HEK293 (cell line): Measurements from ENCODE around the gene ATE1.

Experiments used
- CTCF ChIA-PET: fragments of 350-600 bp; formaldehyde crosslinking; extraction: SDS; loops from one replicate; lab custom pipeline; 2021; ENCODE audit warnings: antibody characterized with exemption; lab: Yijun Ruan, JAX
- POLR2A ChIA-PET: fragments of 300-600 bp; formaldehyde crosslinking; extraction: SDS; loops from one replicate; lab custom pipeline; 2020; ENCODE audit warnings: antibody characterized with exemption, inconsistent platforms; lab: Yijun Ruan, JAX
- H3K27ac ChIP-seq: fragments of 200-500 bp; sonication (Bioruptor generic); 2 replicates; pipeline ENCODE4 v1.5.1; 2014; ENCODE audit warnings: low read depth, low read length, control low read depth, inconsistent platforms; ENCODE audit errors: extremely low read depth
- H3K36me3 ChIP-seq, 2 experiments: fragments of 200-500 bp in 1 of 2; sonication (Bioruptor generic) in 1 of 2; 1 replicate in 1 of 2; 2 replicates in 1 of 2; pipeline ENCODE4 v1.5.1; 2014 to 2017; ENCODE audit warnings: inconsistent platforms in 2 of 2, low read length in 2 of 2; ENCODE audit not compliant: control insufficient read depth in 2 of 2, insufficient read depth in 1 of 2
- H3K4me1 ChIP-seq: fragments of 200-500 bp; sonication (Bioruptor generic); 2 replicates; pipeline ENCODE4 v1.5.1; 2014; ENCODE audit warnings: mild to moderate bottlenecking, low read length, inconsistent platforms; ENCODE audit not compliant: control insufficient read depth, insufficient read depth
- H3K4me3 ChIP-seq: 2 replicates; pipeline ENCODE4 v1.5.1; 2011; ENCODE audit warnings: low read depth, mild to moderate bottlenecking, control low read depth, low read length, moderate library complexity
- H3K9me3 ChIP-seq: fragments of 200-500 bp; sonication (Bioruptor generic); 2 replicates; pipeline ENCODE4 v1.5.1; 2014; ENCODE audit warnings: low read depth, low read length, inconsistent platforms; ENCODE audit not compliant: control insufficient read depth, insufficient read depth
- GLI4 ChIP-seq: fragments of 450-650 bp; formaldehyde crosslinking; IDR thresholded peaks from 2 replicates; pipeline ENCODE4 v1.5.1; 2016; ENCODE audit warnings: missing biosample characterization, missing genetic modification characterization
- HOXD13 ChIP-seq: sonication (generic); formaldehyde crosslinking; IDR thresholded peaks from 2 replicates; pipeline ENCODE4 v1.8.0; 2022; ENCODE audit warnings: missing genetic modification reagents, borderline replicate concordance
- MZF1 ChIP-seq: fragments of 450-650 bp; formaldehyde crosslinking; IDR thresholded peaks from 2 replicates; pipeline ENCODE4 v1.5.1; 2017; ENCODE audit warnings: missing biosample characterization, missing genetic modification characterization, borderline replicate concordance
- OSR2 ChIP-seq: fragments of 450-650 bp; formaldehyde crosslinking; IDR thresholded peaks from 2 replicates; pipeline ENCODE4 v1.5.1; 2016; ENCODE audit warnings: missing biosample characterization, missing genetic modification characterization
- YY1 ChIP-seq: fragments of 450-650 bp; formaldehyde crosslinking; IDR thresholded peaks from 2 replicates; pipeline ENCODE4 v1.5.1; 2018; ENCODE audit warnings: missing biosample characterization, missing genetic modification characterization
- ZFHX2 ChIP-seq: fragments of 450-650 bp; formaldehyde crosslinking; conservative IDR thresholded peaks from 2 replicates; pipeline ENCODE4 v1.5.1; 2016; ENCODE audit warnings: missing biosample characterization, missing genetic modification characterization
- ZNF184 ChIP-seq: fragments of 450-650 bp; IDR thresholded peaks from 2 replicates; pipeline ENCODE4 v1.5.1; 2018; ENCODE audit warnings: missing biosample characterization, mild to moderate bottlenecking, missing genetic modification characterization
- ZNF350 ChIP-seq: fragments of 450-650 bp; formaldehyde crosslinking; IDR thresholded peaks from 2 replicates; pipeline ENCODE4 v1.5.0; 2017; ENCODE audit warnings: missing biosample characterization, mild to moderate bottlenecking, missing genetic modification characterization
- ZNF416 ChIP-seq: fragments of 450-650 bp; formaldehyde crosslinking; IDR thresholded peaks from 2 replicates; pipeline ENCODE4 v1.5.1; 2016; ENCODE audit warnings: missing biosample characterization, missing genetic modification characterization
- ZNF514 ChIP-seq: fragments of 450-650 bp; formaldehyde crosslinking; IDR thresholded peaks from 2 replicates; pipeline ENCODE4 v1.5.1; 2016; ENCODE audit warnings: missing biosample characterization, missing genetic modification characterization
- ZNF626 ChIP-seq: fragments of 450-650 bp; sonication (Bioruptor Pico); formaldehyde crosslinking; IDR thresholded peaks from 2 replicates; pipeline ENCODE4 v1.5.1; 2018; ENCODE audit warnings: missing biosample characterization, missing genetic modification characterization, inconsistent platforms
- ZNF658 ChIP-seq: fragments of 450-650 bp; formaldehyde crosslinking; IDR thresholded peaks from 2 replicates; pipeline ENCODE4; 2016; ENCODE audit warnings: missing biosample characterization, missing genetic modification characterization
- ZNF701 ChIP-seq: fragments of 450-650 bp; formaldehyde crosslinking; IDR thresholded peaks from 2 replicates; pipeline ENCODE4 v1.5.1; 2016; ENCODE audit warnings: missing biosample characterization, missing genetic modification characterization
- ZSCAN16 ChIP-seq: fragments of 450-650 bp; formaldehyde crosslinking; IDR thresholded peaks from 2 replicates; pipeline ENCODE4 v1.5.1; 2016; ENCODE audit warnings: missing biosample characterization, missing genetic modification characterization
- TF ChIP-seq, protein P1 (sequence below): fragments of 450-650 bp; formaldehyde crosslinking; IDR thresholded peaks from 2 replicates; pipeline ENCODE4 v1.5.1; 2016; ENCODE audit warnings: missing biosample characterization, missing genetic modification characterization
- TF ChIP-seq, protein P2 (sequence below): fragments of 450-650 bp; formaldehyde crosslinking; IDR thresholded peaks from 2 replicates; pipeline ENCODE4 v1.5.1; 2016; ENCODE audit warnings: missing biosample characterization, missing genetic modification characterization
- TF ChIP-seq, protein P3 (sequence below): fragments of 450-650 bp; formaldehyde crosslinking; IDR thresholded peaks from 2 replicates; pipeline ENCODE4 v1.5.1; 2017; ENCODE audit warnings: missing biosample characterization, mild to moderate bottlenecking, missing genetic modification characterization, moderate library complexity
- TF ChIP-seq, protein P4 (sequence below): fragments of 450-650 bp; formaldehyde crosslinking; IDR thresholded peaks from 2 replicates; pipeline ENCODE4; 2016; ENCODE audit warnings: missing biosample characterization, missing genetic modification characterization
- TF ChIP-seq, protein P5 (sequence below): fragments of 450-650 bp; formaldehyde crosslinking; IDR thresholded peaks from 2 replicates; pipeline ENCODE4 v1.5.1; 2017; ENCODE audit warnings: missing biosample characterization, missing genetic modification characterization
- TF ChIP-seq, protein P6 (sequence below): fragments of 450-650 bp; formaldehyde crosslinking; IDR thresholded peaks from 2 replicates; pipeline ENCODE4 v1.5.1; 2016; ENCODE audit warnings: missing biosample characterization, missing genetic modification characterization
- TF ChIP-seq, protein P7 (sequence below): fragments of 450-650 bp; formaldehyde crosslinking; IDR thresholded peaks from 2 replicates; pipeline ENCODE4 v1.5.1; 2016; ENCODE audit warnings: missing biosample characterization, missing genetic modification characterization

ATE1 gene

DNA sequence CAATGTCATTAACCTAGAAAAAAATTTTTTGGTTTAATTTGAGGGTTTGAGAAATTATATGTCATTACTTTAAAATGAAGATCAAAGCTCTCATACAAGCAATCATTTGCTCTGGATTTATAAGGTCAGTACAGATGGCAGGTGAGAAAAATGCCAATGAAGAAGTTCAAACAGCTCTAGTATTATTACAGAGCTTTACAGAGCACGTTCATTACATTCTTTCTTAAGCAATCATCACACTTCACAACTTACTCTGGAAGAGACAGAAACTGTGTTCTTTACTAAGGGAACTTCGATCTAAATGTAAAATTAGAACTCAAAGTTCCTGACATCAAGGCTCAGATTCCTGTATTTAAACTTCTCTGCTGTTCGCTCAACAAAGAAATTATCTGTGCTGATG lies 153.4 kb downstream of the ATE1 start (continued):
- no peak for TF ChIP-seq ZNF701
- TF ChIP-seq, protein P1, sequence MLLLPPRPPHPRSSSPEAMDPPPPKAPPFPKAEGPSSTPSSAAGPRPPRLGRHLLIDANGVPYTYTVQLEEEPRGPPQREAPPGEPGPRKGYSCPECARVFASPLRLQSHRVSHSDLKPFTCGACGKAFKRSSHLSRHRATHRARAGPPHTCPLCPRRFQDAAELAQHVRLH (tag by site-specific recombination), result no peak

DNA sequence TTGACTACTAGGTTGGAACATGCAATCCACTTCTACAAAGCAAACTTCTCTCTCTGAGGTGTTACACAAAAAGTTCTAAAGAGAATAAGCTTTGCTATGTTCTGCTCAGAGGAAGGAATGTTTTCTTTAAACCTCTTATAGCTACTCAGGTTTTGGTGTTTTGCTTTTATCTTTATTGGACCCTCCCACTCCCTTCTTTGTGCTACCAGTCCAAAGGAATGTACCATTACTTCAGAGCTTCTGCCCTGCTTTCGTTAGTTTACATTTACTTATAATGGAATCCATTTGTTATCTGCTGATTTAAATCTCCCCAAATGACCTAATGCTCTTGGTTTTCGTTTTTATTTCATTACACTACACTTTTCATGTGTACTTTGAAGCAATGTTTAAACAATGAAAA lies 154.9 kb downstream of the ATE1 start:
- H3K4me1 ChIP-seq, result peaks cover 17% of the 10 kb centered on the region
- POLR2A ChIA-PET, result no interaction called here
- TF ChIP-seq ZNF658 (tag by site-specific recombination) (no peak), OSR2 (tag by site-specific recombination) (peak; percentile 39; the same call in 1 of the 2 replicates), ZNF514 (tag by site-specific recombination) (no peak), YY1 (tag by site-specific recombination) (no peak), ZFHX2 (tag by site-specific recombination) (peak; percentile 23; the same call in 1 of the 2 replicates)
- TF ChIP-seq, protein P2, sequence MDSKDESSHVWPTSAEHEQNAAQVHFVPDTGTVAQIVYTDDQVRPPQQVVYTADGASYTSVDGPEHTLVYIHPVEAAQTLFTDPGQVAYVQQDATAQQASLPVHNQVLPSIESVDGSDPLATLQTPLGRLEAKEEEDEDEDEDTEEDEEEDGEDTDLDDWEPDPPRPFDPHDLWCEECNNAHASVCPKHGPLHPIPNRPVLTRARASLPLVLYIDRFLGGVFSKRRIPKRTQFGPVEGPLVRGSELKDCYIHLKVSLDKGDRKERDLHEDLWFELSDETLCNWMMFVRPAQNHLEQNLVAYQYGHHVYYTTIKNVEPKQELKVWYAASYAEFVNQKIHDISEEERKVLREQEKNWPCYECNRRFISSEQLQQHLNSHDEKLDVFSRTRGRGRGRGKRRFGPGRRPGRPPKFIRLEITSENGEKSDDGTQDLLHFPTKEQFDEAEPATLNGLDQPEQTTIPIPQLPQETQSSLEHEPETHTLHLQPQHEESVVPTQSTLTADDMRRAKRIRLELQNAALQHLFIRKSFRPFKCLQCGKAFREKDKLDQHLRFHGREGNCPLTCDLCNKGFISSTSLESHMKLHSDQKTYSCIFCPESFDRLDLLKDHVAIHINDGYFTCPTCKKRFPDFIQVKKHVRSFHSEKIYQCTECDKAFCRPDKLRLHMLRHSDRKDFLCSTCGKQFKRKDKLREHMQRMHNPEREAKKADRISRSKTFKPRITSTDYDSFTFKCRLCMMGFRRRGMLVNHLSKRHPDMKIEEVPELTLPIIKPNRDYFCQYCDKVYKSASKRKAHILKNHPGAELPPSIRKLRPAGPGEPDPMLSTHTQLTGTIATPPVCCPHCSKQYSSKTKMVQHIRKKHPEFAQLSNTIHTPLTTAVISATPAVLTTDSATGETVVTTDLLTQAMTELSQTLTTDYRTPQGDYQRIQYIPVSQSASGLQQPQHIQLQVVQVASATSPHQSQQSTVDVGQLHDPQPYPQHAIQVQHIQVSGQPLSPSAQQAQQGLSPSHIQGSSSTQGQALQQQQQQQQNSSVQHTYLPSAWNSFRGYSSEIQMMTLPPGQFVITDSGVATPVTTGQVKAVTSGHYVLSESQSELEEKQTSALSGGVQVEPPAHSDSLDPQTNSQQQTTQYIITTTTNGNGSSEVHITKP (tag by site-specific recombination), result peak; percentile 86
- no peak overlapping the region for H3K4me3 ChIP-seq
- peaks cover 3% of the 10 kb centered on the region; the same call in 1 of the 2 replicates for H3K9me3 ChIP-seq
- no peak overlapping the region for H3K27ac ChIP-seq
- no peaks in the 10 kb centered on the region for H3K36me3 ChIP-seq
- CTCF ChIA-PET, result interaction anchor here (1.1 kb wide), 1 partner anchor 11 kb away, joined by 4 read pairs; no protein-coding TSS in a partner anchor

DNA sequence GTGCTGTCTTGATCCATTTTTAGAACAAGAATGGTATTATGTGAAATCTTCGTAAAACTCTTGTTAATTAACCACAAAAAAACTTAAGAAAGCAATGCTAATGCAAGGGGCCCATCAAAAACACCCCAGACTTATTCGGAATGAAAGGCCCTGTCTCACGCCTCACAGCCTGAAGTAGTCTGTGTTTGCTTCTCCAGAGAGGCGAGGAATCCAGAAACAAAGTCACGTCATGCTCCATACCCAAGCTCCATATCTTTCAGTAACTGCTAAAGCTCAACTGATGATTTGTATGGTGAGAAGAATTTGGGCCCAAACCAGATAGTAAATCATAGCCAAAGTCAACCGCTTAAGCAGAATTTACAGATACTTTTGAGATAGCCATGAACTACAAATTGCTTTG lies 155.4 kb downstream of the ATE1 start:
- CTCF ChIA-PET, result interaction anchor here (1.1 kb wide), 1 partner anchor 11 kb away, joined by 4 read pairs; no protein-coding TSS in a partner anchor
- TF ChIP-seq, protein P3, sequence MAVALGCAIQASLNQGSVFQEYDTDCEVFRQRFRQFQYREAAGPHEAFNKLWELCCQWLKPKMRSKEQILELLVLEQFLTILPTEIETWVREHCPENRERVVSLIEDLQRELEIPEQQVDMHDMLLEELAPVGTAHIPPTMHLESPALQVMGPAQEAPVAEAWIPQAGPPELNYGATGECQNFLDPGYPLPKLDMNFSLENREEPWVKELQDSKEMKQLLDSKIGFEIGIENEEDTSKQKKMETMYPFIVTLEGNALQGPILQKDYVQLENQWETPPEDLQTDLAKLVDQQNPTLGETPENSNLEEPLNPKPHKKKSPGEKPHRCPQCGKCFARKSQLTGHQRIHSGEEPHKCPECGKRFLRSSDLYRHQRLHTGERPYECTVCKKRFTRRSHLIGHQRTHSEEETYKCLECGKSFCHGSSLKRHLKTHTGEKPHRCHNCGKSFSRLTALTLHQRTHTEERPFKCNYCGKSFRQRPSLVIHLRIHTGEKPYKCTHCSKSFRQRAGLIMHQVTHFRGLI (tag by site-specific recombination), result no peak
- TF ChIP-seq HOXD13 (CRISPR knock-in tag), result no peak
- TF ChIP-seq GLI4 (tag by site-specific recombination), result no peak
- TF ChIP-seq ZNF350, result no peak
- TF ChIP-seq, protein P4, sequence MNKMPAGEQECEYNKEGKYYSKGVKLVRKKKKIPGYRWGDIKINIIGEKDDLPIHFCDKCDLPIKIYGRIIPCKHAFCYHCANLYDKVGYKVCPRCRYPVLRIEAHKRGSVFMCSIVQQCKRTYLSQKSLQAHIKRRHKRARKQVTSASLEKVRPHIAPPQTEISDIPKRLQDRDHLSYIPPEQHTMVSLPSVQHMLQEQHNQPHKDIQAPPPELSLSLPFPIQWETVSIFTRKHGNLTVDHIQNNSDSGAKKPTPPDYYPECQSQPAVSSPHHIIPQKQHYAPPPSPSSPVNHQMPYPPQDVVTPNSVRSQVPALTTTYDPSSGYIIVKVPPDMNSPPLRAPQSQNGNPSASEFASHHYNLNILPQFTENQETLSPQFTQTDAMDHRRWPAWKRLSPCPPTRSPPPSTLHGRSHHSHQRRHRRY, result no peak
- TF ChIP-seq ZNF184 (tag by site-specific recombination), result no peak
- no peak for TF ChIP-seq ZNF416
- TF ChIP-seq, protein P5, sequence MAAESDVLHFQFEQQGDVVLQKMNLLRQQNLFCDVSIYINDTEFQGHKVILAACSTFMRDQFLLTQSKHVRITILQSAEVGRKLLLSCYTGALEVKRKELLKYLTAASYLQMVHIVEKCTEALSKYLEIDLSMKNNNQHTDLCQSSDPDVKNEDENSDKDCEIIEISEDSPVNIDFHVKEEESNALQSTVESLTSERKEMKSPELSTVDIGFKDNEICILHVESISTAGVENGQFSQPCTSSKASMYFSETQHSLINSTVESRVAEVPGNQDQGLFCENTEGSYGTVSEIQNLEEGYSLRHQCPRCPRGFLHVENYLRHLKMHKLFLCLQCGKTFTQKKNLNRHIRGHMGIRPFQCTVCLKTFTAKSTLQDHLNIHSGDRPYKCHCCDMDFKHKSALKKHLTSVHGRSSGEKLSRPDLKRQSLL (tag by site-specific recombination), result no peak
- no peak for TF ChIP-seq ZNF626 (tag by site-specific recombination)
- TF ChIP-seq MZF1 (tag by site-specific recombination), result no peak
- TF ChIP-seq, protein P6, sequence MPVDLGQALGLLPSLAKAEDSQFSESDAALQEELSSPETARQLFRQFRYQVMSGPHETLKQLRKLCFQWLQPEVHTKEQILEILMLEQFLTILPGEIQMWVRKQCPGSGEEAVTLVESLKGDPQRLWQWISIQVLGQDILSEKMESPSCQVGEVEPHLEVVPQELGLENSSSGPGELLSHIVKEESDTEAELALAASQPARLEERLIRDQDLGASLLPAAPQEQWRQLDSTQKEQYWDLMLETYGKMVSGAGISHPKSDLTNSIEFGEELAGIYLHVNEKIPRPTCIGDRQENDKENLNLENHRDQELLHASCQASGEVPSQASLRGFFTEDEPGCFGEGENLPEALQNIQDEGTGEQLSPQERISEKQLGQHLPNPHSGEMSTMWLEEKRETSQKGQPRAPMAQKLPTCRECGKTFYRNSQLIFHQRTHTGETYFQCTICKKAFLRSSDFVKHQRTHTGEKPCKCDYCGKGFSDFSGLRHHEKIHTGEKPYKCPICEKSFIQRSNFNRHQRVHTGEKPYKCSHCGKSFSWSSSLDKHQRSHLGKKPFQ (tag by site-specific recombination), result no peak
- TF ChIP-seq, protein P7, sequence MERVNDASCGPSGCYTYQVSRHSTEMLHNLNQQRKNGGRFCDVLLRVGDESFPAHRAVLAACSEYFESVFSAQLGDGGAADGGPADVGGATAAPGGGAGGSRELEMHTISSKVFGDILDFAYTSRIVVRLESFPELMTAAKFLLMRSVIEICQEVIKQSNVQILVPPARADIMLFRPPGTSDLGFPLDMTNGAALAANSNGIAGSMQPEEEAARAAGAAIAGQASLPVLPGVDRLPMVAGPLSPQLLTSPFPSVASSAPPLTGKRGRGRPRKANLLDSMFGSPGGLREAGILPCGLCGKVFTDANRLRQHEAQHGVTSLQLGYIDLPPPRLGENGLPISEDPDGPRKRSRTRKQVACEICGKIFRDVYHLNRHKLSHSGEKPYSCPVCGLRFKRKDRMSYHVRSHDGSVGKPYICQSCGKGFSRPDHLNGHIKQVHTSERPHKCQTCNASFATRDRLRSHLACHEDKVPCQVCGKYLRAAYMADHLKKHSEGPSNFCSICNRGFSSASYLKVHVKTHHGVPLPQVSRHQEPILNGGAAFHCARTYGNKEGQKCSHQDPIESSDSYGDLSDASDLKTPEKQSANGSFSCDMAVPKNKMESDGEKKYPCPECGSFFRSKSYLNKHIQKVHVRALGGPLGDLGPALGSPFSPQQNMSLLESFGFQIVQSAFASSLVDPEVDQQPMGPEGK (tag by site-specific recombination), result no peak
- no peak for TF ChIP-seq ZSCAN16

More for the DNA sequence above, 155.4 kb downstream of the ATE1 start:
- Histone ChIP-seq H3K4me3 (no peak overlapping the region), H3K4me1 (peaks cover 17% of the 10 kb centered on the region), H3K9me3 (peaks cover 3% of the 10 kb centered on the region; the same call in 1 of the 2 replicates), H3K27ac (no peak overlapping the region), H3K36me3 (no peaks in the 10 kb centered on the region)
- POLR2A ChIA-PET, result no interaction called here
